Astrocyte of the hippocampus (primary cell): Measurements from ENCODE around the gene CCDC172.

Source experiments
- DNase-seq: peaks from one replicate; pipeline ENCODE4 v3.0.0; 2011; ENCODE audit warnings: low read depth, low spot score

The CCDC172 gene

DNA sequence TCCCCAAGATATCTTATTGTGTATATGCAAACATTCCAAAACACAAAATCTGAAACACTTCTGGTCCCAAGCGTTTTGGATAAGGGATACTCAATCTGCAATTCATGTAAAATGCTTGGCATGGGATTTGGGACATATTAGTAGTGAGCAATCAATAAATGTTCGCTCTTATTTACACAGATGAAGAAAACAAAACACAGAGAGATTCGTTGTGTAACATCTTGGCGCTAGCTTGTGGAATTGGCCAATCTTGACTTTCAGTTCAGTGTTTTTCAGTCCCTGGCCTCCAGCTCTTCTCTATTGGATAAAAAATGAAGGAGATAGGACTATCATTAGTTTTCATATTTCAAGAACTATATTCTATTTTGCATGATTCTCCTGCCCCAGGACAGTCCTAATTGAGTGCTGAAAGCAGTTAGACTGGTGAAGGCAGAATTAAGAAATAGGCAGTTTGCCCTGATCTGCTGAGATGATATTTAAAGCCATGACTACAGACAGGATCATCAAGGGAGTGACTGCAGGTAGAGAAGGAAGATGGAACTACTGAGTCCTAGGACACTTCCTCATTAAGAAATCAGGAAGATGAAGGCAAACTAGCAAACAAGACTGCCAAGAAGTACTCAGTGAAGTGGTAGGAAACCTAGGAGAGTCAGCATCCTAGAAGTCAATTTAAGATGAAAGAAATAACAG lies 105.2 kb downstream of the CCDC172 start:
- no peak for DNase-seq
